ENCODE measurements around the gene HES6.

The HES6 gene, protein sequence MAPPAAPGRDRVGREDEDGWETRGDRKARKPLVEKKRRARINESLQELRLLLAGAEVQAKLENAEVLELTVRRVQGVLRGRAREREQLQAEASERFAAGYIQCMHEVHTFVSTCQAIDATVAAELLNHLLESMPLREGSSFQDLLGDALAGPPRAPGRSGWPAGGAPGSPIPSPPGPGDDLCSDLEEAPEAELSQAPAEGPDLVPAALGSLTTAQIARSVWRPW

GRCh38 chr2:238239863-238240756, at the start of gene HES6:
HES6 (minus strand) TSS chr2:238240038; CDS start chr2:238239905, 133 bp downstream.
- DNase-seq (ENCODE audit: low read depth): peak; percentile 90

- no peak for DNase-seq (ENCODE audit: low read depth)
Observed at GRCh38 chr2:238289574-238289973, 49.7 kb upstream of the HES6 start.

- peak; percentile 99 for DNase-seq (ENCODE audit: low read depth)
Observed at GRCh38 chr2:238288650-238289573, 49.1 kb upstream of the HES6 start.

DNA sequence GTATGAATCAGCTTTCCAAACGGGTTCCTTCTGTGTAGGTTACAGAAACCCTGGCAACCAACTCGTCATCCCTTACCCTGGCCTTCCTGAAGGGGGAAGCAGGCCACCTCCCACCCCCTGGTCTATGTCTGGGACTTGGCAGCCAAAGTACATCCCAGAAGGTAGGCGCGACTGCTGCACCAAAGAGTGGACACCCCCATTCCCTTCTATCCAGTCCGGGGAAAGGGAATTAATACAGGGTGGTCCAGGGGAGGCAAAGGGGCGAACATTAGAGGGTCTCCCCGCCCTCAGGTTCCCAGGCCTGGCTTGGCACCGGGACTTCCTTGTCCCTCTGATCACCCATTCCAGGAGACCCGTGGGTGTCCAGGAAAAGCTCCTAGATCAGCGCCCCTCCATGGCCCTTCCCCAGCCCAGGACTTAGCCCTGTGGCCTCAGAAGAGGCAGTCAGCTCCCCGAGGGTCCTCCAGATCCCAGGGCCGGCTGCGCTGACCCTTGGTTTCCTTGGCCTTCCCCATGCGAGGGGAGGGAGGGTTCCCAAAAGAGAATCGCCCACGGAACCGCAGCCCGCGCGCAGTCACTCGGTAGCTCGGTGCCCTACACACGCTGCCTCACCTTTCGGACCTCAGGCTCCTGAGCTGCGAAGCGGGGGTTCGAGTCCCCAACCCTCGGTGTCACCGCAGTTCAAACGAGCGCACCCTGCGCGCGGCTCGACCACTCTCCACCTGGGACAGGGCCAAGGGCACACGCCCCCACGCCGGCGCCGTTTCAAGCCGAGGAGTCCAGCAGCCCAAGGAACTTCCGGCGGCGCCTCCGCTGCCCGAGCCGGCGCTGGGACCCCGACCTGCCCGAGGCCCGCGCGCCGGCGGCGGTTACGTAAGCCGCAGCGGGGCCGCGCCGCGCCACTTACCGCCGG, 48.2 kb upstream of the HES6 start, which contains the start of gene PER2:
PER2 (minus strand) TSS at position 874 of the 913 bp plus-strand sequence. CDS start 10,674 bp downstream, outside the sequence.
- DNase-seq (ENCODE audit: low read depth): peak; percentile 91

- no peak for DNase-seq (ENCODE audit: low read depth)
Observed at GRCh38 chr2:238286987-238287736, 47.3 kb upstream of the HES6 start.

DNA sequence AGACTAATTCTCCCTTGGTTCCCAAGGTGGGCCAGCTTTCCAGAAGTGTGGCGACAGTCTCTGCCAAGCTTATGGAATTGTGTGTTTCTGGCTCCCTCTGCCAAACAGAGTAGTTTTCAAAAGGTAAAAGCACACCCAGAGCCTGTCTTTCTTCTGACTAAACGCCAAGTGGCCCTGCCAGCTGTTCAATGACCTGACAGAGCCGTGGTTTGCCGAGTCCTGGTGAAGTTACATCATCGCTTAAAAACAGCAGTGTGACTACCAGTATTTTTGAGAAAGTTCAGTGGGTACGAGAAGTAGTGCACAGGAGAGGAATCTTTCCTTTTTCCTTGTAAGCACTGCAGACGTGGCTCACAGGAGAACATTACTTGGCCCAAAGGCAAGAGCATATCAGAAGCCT, 46.7 kb upstream of the HES6 start:
- DNase-seq (ENCODE audit: low read depth): peak; percentile 62

- DNase-seq (ENCODE audit: low read depth): no peak
Observed at GRCh38 chr2:238286095-238286494, 46.3 kb upstream of the HES6 start.

GRCh38 chr2:238285653-238286082, 45.8 kb upstream of the HES6 start:
- peak; percentile 87 for DNase-seq (ENCODE audit: low read depth)

DNA sequence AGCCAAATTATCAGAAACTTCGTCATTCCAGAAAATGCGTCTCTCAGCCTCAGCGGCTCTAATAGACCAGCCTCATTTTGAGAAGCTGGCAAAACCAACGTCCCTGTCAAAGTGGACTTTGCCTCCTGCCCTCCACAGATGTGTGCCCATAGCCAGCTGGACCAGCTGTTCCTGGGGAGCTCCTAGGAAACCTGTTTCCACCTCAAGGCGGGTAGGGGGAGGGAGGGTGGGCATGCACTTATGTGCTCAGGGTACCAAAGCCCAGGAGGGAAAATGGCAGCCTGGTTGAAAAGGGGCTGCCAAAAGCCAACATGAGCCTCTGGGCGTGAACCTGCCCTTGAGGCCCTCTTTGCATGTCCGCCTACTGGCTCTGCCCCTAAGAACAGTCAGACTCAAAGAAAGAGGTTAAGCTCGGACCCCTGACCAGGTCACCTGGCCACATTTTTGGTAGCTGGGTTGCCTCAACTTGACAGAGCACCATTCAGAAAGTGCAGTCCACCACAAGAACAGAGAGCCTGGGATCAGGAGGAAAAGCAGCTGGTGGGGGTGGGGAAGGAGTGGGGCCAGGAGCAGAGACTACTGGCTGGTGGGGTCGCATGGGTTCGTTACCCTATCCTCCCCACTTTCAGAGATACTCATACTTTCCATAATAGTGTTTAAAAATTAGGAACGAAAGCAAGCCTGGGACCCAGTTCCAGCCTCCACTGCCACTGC, 45.1 kb upstream of the HES6 start:
- no peak for DNase-seq (ENCODE audit: low read depth)

GRCh38 chr2:238282861-238283738, 43.3 kb upstream of the HES6 start:
- no peak for DNase-seq (ENCODE audit: low read depth)

DNA sequence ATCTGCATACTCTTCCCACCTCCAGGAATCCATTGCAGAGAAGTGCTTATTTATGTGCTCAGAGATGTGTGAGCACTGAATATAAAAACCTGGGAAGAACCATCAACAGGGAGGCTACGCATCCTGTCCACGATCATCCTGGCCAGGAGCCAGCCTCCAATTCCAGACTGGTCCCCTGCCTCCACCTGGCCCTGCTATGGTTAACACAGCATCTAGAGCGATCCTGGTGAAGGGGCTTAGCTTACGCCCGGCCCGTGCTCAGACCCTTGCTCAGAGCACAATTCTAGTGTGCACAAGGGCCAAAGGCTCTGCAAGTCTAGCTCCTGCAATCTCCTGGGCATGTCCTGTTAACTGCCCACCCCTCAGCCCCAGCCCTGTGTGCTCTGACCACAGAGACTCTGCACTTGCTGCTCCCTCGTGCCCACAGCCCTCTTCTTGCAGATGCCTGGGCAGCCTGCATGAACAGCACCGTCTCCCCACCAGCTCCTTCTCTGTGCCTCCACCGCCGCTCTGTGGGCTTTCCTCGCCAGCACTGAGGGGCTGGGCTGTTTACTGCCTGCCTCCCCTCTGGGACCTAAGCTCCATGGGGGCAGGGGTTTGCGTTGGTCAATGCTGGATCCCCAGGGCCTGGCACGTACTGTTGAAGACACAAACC, 42.1 kb upstream of the HES6 start:
- no peak for DNase-seq (ENCODE audit: low read depth)

DNA sequence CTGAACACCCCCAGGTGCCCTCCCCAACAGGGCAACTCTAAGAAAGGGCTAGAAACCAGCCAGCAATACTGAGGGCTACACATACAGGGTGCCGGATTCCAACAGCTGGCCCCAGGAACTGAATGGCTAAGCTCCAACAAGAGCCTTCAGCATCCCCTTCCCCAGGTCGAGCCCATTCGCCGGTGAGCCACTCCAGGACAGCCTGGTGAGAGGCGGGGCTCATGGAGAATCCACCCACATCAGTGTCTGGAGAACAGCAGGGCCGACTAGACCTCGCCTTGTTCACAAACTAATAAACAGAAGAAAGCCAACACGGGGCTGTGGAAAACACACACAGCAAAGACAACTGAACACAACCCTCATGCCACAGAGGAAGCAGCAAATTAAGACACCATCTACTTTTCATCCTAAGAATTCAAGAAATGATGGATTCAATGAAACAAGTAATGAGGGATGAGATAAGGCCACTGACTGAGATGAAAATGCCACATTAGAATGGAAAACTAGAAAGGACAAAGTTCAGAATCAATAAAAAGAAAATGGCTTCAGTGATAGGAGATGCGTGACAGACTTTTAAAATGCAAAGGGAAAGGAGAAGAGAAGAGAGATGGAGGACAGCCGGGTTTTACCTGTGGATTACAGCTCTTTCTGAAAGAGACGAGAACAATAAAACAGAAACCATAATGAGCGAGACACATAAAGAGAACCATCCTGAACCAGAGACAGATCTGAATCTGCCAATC, 40.4 kb upstream of the HES6 start:
- DNase-seq (ENCODE audit: low read depth): no peak

- no peak for DNase-seq (ENCODE audit: low read depth)
Observed at GRCh38 chr2:238279324-238279682, 39.5 kb upstream of the HES6 start.

DNA sequence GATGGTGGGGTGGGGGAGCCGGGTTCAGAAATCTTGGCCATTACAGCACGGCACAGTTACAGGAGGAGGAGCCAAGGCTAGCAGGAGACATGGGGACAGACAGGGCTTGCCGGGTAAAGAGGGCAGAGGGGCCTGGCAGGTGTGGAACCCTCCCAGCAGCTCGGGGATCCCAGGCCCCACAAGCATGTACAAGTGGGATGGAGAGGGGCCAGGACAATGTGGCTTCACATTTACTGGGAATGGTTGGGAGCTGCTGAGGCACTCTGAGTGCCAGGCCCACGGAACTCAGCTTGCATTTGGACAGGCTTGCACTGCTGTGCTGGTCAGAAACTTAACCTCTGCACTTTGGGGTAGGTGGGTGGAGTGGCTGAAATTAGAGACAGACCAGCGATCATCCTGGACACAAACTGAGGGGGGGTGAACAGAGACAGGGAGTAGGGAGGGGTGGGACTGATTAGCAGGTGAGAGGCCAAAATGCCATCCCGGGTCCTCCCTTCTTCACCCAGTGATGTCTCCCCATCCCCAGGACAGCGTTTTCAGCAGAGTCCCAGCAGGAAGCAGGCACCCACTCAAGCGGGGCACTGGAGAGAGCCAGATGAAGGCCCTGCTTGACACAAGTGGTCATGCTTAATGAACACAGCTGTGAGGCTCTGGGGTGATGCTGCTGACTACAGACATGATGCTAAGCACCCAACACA, 38.9 kb upstream of the HES6 start:
- no peak for DNase-seq (ENCODE audit: low read depth)

- no peak for DNase-seq (ENCODE audit: low read depth)
Observed at GRCh38 chr2:238277695-238278094, 37.9 kb upstream of the HES6 start.

GRCh38 chr2:238274152-238274865, 34.5 kb upstream of the HES6 start:
- no peak for DNase-seq (ENCODE audit: low read depth)

All from ELR (cell line).